Breast epithelium (tissue), 4 donors: ENCODE data around the gene DPP9. TPM values are rescaled to one million over a fixed set of nuclear protein-coding genes. Genes with fewer than 3 reads are reported as not detected.
A peak's percentile ranks its signal among the peaks of the same experiment; 100 is the strongest.

Source experiments
- DNase-seq, 2 donors: peaks; one replicate each; pipeline ENCODE4 v3.0.0-alpha.2; 2019; ENCODE audit warnings: low spot score in 2 of 2
- H3K27ac ChIP-seq, 2 donors: fragments of 200-600 bp; sonication (generic) in 1 of 2; one replicate each; pipeline ENCODE4 v1.5.1; 2016 to 2019; ENCODE audit warnings: mild to moderate bottlenecking in 1 of 2
- H3K27me3 ChIP-seq, 2 donors: fragments of 200-600 bp; sonication (generic) in 1 of 2; one replicate each; pipeline versions ENCODE4 v1.5.1 to v1.6.0; 2017 to 2019; ENCODE audit warnings: control low read depth in 1 of 2, mild to moderate bottlenecking in 1 of 2
- H3K36me3 ChIP-seq: fragments of 200-600 bp; one replicate; pipeline ENCODE4 v1.5.1; 2019
- H3K4me1 ChIP-seq, 2 donors: fragments of 200-600 bp; sonication (generic); one replicate each; pipeline ENCODE4 v1.5.1; 2016 to 2019; ENCODE audit warnings: control low read depth in 1 of 2
- H3K4me3 ChIP-seq, 3 donors: fragments of 200-600 bp; sonication (generic); 1 replicate in 2 of 3; 2 replicates in 1 of 3; pipeline ENCODE4 v1.5.1; 2016 to 2019; ENCODE audit warnings: mild to moderate bottlenecking in 3 of 3, moderate library complexity in 2 of 3
- H3K9me3 ChIP-seq, 2 donors: fragments of 200-600 bp; sonication (generic) in 1 of 2; one replicate each; pipeline ENCODE4 v1.5.1; 2016 to 2019; ENCODE audit warnings: control low read depth in 1 of 2
- POLR2A ChIP-seq: fragments of 450-650 bp; IDR thresholded peaks from one replicate; pipeline ENCODE4 v1.6.1; 2016; ENCODE audit warnings: antibody characterized with exemption, mild to moderate bottlenecking, moderate library complexity
- POLR2AphosphoS5 ChIP-seq, 3 donors: sonication (generic); formaldehyde crosslinking; IDR thresholded peaks; one replicate each; pipeline ENCODE4 v1.6.1; 2017; ENCODE audit warnings: antibody characterized with exemption in 3 of 3
- intact Hi-C: fragments of 100-400 bp; cut with DNase I; formaldehyde crosslinking; loops from one replicate; pipeline ENCODE4 v1.15.1; 2023; ENCODE audit warnings: low total_unique reads
- total RNA-seq, 3 donors: library from RNA; depleted of rRNA; stranded (reverse); fragments of >200 nt; gene quantifications; one replicate each; pipeline ENCODE4 v1.1.0, GENCODE V29; 2016
- TF ChIP-seq, protein P1 (sequence below), 3 donors: fragments of 450-650 bp; IDR thresholded peaks; one replicate each; pipeline ENCODE4 v1.5.1; 2016 to 2017; ENCODE audit warnings: antibody characterized with exemption in 3 of 3, mild to moderate bottlenecking in 3 of 3, moderate library complexity in 3 of 3

DPP9 gene
- total RNA-seq, 3 donors from 2014 or later, result 33.6 to 74.1 (median 49.6) TPM

DNA sequence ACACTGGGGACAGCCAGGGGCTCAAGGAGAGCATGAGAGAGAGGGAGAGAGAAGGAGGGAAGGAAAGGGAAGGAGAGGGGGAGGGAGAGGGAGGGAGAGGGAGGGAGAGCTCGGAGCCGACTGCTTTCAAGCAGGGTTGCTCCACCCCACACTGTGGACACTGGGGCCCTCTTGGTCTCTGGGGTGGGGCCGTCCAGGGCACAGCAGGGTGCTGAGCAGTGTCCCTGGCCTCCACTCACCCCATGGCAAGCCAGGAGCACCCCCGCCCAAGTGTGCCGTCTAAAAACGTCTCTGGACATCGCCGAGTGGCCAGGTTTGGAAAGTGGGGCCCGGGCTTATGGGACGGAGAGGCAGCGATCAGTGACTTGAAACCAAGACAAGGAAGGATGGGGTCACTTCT, 20.9 kb downstream of the DPP9 start:
- no peak for DNase-seq
- peaks cover 10% of the 10 kb centered on the region for H3K36me3 ChIP-seq
- H3K27ac ChIP-seq, result no peak overlapping the region
- TF ChIP-seq, protein P1, sequence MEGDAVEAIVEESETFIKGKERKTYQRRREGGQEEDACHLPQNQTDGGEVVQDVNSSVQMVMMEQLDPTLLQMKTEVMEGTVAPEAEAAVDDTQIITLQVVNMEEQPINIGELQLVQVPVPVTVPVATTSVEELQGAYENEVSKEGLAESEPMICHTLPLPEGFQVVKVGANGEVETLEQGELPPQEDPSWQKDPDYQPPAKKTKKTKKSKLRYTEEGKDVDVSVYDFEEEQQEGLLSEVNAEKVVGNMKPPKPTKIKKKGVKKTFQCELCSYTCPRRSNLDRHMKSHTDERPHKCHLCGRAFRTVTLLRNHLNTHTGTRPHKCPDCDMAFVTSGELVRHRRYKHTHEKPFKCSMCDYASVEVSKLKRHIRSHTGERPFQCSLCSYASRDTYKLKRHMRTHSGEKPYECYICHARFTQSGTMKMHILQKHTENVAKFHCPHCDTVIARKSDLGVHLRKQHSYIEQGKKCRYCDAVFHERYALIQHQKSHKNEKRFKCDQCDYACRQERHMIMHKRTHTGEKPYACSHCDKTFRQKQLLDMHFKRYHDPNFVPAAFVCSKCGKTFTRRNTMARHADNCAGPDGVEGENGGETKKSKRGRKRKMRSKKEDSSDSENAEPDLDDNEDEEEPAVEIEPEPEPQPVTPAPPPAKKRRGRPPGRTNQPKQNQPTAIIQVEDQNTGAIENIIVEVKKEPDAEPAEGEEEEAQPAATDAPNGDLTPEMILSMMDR (IDR thresholded peaks at IDR 0.05), result no peak
- TF ChIP-seq POLR2A (no peak), POLR2AphosphoS5 (IDR thresholded peaks at IDR 0.05) (no peak)
- no peaks in the 10 kb centered on the region for H3K27me3 ChIP-seq
- H3K9me3 ChIP-seq, result no peaks in the 10 kb centered on the region
- intact Hi-C loops, result no loop called here
- H3K4me3 ChIP-seq, result no peak overlapping the region
- H3K4me1 ChIP-seq, result peaks cover 0 to 2% of the 10 kb centered on the region in 2 donors

DNA sequence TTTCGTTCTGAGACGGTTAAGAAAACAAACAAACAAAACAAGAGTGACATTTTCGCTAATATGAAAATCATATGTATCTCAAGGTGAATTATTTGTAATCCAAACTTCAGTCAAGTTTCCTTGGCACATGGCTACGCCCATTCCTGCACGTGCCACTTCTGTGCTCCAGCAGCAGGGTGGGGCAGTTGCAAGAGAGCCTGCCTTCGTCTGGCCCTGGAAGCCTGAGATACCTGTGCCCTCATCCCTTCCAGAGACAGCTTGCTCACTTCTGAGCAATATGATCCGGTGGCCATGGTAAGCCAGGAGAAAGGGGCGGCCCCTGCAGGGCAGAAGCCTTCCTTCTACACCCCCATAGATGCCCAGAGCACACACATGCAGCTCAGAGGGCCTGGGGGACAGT, 22.1 kb downstream of the DPP9 start:
- Histone ChIP-seq H3K4me3 (no peak overlapping the region), H3K4me1 (no peaks in the 10 kb centered on the region), H3K27ac (no peak overlapping the region), H3K9me3 (no peaks in the 10 kb centered on the region), H3K36me3 (peaks cover 10% of the 10 kb centered on the region), H3K27me3 (no peaks in the 10 kb centered on the region)
- intact Hi-C loops, result no loop called here
- no peak for TF ChIP-seq POLR2A
- DNase-seq, result no peak

DNA sequence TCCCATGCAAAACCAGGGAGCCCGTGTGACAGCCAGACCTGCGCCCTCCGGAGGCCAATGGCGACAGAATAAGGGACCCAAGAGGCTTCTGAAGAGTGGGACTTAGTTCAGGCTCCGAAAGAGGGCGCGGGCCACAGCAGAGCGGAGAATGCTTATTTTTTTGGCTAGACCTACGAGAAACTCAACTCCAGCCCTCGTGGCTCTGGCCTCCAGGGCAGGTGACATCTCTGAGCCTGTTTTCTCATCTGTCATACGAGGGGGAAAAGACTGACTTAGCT, 23.0 kb downstream of the DPP9 start:
- no peak overlapping the region for H3K27ac ChIP-seq
- TF ChIP-seq POLR2AphosphoS5 (IDR thresholded peaks at IDR 0.05) (no peak), POLR2A (no peak)
- TF ChIP-seq, protein P1 (IDR thresholded peaks at IDR 0.05), result no peak
- H3K36me3 ChIP-seq, result peaks cover 10% of the 10 kb centered on the region
- H3K9me3 ChIP-seq, result no peaks in the 10 kb centered on the region
- no peaks in the 10 kb centered on the region for H3K27me3 ChIP-seq
- DNase-seq, result no peak
- H3K4me3 ChIP-seq, result no peak overlapping the region
- intact Hi-C loops, result no loop called here
- no peaks in the 10 kb centered on the region for H3K4me1 ChIP-seq

DNA sequence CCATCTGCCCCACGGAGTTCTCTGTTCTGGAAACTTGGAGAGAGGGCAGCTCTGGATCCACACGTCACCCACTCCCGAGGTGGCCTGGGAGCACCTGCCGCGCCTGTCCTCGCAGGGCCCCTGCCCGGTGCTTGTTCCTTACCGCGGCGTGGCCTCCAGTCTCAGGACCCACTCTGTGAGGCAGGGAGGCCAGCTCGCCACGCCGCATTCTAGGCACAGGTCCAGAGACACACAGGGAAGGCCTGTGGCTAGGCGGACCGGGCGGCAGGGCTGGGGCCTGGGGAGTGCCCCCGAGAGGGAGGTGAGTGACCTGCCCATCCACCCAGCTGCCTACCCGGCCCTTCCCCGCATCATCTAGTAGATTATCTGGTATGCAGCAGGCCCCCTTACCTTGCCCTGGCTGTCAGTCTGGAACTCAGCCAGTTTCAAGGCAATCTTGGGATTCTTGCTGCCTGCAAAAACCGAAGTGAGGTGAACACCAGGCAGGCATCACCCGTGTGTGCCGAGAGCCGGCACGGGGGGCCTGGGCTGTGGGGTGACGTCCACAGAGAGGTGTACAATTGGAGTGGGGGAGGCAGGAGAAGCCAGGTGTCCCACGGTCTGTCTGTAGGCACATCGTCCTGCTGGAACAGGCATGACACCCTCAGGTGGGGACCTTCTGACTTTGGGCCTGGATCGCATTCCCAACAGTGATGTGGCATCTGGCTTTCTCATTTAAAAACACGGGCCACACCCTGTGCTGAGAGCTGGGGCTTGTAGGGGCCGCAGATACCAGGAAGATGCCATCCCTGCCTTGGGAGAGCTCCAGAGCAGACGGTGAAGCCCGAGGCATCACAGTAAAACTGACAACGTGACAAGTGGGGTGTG, 23.6 kb downstream of the DPP9 start:
- intact Hi-C loops, result no loop called here
- peaks cover 0 to 3% of the 10 kb centered on the region in 2 donors for H3K4me1 ChIP-seq
- TF ChIP-seq POLR2A, result no peak
- no peak for TF ChIP-seq POLR2AphosphoS5 (IDR thresholded peaks at IDR 0.05)
- TF ChIP-seq, protein P1 (IDR thresholded peaks at IDR 0.05), result no peak
- no peak for DNase-seq
- no peak overlapping the region for H3K27ac ChIP-seq
- H3K36me3 ChIP-seq, result peaks cover 10% of the 10 kb centered on the region
- H3K9me3 ChIP-seq, result no peaks in the 10 kb centered on the region
- H3K4me3 ChIP-seq, result no peak overlapping the region
- H3K27me3 ChIP-seq, result no peaks in the 10 kb centered on the region

DNA sequence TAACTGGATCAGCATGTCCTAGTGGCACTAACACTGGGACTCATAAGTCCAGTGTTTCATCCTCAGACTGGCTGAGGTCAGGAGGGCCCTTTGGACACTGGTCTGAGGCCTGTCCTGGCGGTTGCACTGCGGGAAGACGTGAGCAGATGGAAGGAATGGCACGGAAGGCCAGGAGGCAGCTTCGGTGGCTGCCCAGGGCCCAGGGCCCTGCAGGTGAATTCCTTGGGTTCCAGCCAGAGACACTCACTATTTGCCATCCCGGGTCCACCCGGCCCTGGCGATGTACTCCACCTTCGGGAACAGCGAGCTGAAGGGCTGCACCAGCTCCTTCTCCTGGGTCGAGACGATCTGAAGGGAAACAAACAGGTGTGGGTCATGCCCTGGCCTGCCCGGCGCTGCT, 26.3 kb downstream of the DPP9 start:
- Histone ChIP-seq H3K9me3 (no peaks in the 10 kb centered on the region), H3K27me3 (no peaks in the 10 kb centered on the region), H3K27ac (peak overlapping the region; percentile 83 to 91), H3K36me3 (peaks cover 10% of the 10 kb centered on the region), H3K4me3 (no peak overlapping the region), H3K4me1 (peaks cover 9 to 13% of the 10 kb centered on the region in 2 donors)
- intact Hi-C loops, result loop anchor here (1.0 kb wide), 1 partner anchor 27 kb away; no protein-coding TSS in a partner anchor
- DNase-seq, result no peak
- TF ChIP-seq, protein P1 (IDR thresholded peaks at IDR 0.05), result no peak
- TF ChIP-seq POLR2AphosphoS5 (IDR thresholded peaks at IDR 0.05) (no peak), POLR2A (no peak)
